NCI-H2107 (cell line): ENCODE results near the gene SMYD1.
"Not testable (repeated sequence)": the region's sequence is repeated elsewhere in the genome, so short reads cannot be mapped to it uniquely, and the experiment has no call there.

Source experiments
- DNase-seq: peaks from one replicate; lab custom pipeline; 2025; lab: John Stamatoyannopoulos, UW

SMYD1 gene

GRCh38 chr2:88067598-88067997 is at the start of gene SMYD1:
SMYD1 (plus strand) TSS chr2:88067825; CDS start chr2:88067865, 40 bp downstream.
- DNase-seq: no peak

- not testable (repeated sequence) for DNase-seq
These were observed 49.4 kb upstream of the SMYD1 start for GRCh38 chr2:88018077-88018805.

- no peak for DNase-seq
These were observed 48.7 kb upstream of the SMYD1 start for GRCh38 chr2:88018909-88019308.

GRCh38 chr2:88019985-88020384 is 47.6 kb upstream of the SMYD1 start:
- no peak for DNase-seq

GRCh38 chr2:88022669-88022921 is 45.0 kb upstream of the SMYD1 start:
- no peak for DNase-seq

GRCh38 chr2:88024509-88024908 is 43.1 kb upstream of the SMYD1 start:
- DNase-seq: no peak

- DNase-seq: no peak
These were observed 39.8 kb upstream of the SMYD1 start for GRCh38 chr2:88027697-88028389.

- DNase-seq: no peak
These were observed 38.7 kb upstream of the SMYD1 start for GRCh38 chr2:88028931-88029330.

GRCh38 chr2:88032070-88032702 is 35.4 kb upstream of the SMYD1 start:
- DNase-seq: no peak

GRCh38 chr2:88036182-88036581 is 31.4 kb upstream of the SMYD1 start:
- DNase-seq: no peak

GRCh38 chr2:88036606-88037005 is 31.0 kb upstream of the SMYD1 start:
- DNase-seq: no peak

- DNase-seq: no peak
These were observed 29.1 kb upstream of the SMYD1 start for GRCh38 chr2:88038263-88039105.

- no peak for DNase-seq
These were observed 25.1 kb upstream of the SMYD1 start for GRCh38 chr2:88042476-88042875.

GRCh38 chr2:88045561-88045960 is 22.1 kb upstream of the SMYD1 start:
- DNase-seq: not testable (repeated sequence)

- DNase-seq: no peak
These were observed 19.1 kb upstream of the SMYD1 start for GRCh38 chr2:88048541-88048940.

GRCh38 chr2:88049622-88050021 is 18.0 kb upstream of the SMYD1 start:
- no peak for DNase-seq

GRCh38 chr2:88051792-88052191 is 15.8 kb upstream of the SMYD1 start:
- DNase-seq: no peak

- no peak for DNase-seq
These were observed 14.3 kb upstream of the SMYD1 start for GRCh38 chr2:88053296-88053695.

GRCh38 chr2:88053934-88054781 is 13.5 kb upstream of the SMYD1 start:
- no peak for DNase-seq

- no peak for DNase-seq
These were observed 12.7 kb upstream of the SMYD1 start for GRCh38 chr2:88054782-88055370.
